Measurements from ENCODE around the gene RAPGEF1.

- TF ChIP-seq CTCF (IDR thresholded peaks at IDR 0.05): no peak
- TF ChIP-seq POLR2A (IDR thresholded peaks at IDR 0.05): no peak
- no peak for TF ChIP-seq EP300 (IDR thresholded peaks at IDR 0.05)
Measured at GRCh38 chr9:131620764-131621520, 118.9 kb downstream of the RAPGEF1 start.

Measured in ovary (tissue), 3 donors.